ENCODE results near the gene TBCC. TPM values are rescaled to one million over a fixed set of nuclear protein-coding genes. Genes with fewer than 3 reads are reported as not detected.

Gene TBCC
- total and polyA plus RNA-seq, 2 of the 8 experiments (the other 6 are each of a cell fraction or from before 2014, with no cell fraction given) = 22.7 to 25.5 TPM

DNA sequence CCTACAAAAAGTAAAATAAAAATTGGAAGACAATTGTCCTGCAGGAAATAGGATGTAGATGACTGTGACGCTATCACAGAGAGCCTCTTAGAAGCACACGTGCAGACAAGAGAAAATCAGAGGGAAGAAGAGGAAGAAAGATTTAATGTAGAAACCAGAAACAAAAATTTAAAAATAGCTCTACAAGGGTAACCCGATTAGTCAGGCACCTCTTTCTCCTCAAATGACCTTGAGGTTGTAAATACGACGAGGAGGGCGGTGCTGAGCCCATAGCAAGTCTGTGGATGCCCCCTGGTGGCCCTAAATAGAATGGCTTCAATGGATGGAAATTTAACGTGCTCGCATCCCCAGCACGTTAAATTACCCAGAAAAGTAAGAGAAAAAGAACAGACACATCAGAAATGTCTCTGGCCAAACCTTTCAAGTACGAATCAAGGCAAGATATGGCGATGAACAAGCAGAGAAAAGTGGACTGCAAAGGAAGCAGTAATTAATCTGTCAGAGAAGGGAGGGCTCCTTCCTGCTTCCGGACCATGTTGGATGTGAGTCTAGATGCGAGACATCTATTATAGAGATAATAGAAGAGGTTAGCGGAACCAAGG, 19.3 kb downstream of the TBCC start (continued):
- TF ChIP-seq YY1 (IDR thresholded peaks at IDR 0.05; ENCODE audit: low read depth, low read length) (peak; percentile 72), RAD21 (IDR thresholded peaks at IDR 0.05 in 1 of 2, conservative IDR thresholded peaks at IDR 0.05 in 1 of 2; ENCODE audit: low read depth in 2 of 2, low read length in 2 of 2) (peak; percentile 95 to 97), TAF1 (IDR thresholded peaks at IDR 0.05; ENCODE audit: low read depth, low read length) (0 out of 2 replicates have a peak, but pooled peaks have one; percentile 23)
- TF ChIP-seq, protein P1, sequence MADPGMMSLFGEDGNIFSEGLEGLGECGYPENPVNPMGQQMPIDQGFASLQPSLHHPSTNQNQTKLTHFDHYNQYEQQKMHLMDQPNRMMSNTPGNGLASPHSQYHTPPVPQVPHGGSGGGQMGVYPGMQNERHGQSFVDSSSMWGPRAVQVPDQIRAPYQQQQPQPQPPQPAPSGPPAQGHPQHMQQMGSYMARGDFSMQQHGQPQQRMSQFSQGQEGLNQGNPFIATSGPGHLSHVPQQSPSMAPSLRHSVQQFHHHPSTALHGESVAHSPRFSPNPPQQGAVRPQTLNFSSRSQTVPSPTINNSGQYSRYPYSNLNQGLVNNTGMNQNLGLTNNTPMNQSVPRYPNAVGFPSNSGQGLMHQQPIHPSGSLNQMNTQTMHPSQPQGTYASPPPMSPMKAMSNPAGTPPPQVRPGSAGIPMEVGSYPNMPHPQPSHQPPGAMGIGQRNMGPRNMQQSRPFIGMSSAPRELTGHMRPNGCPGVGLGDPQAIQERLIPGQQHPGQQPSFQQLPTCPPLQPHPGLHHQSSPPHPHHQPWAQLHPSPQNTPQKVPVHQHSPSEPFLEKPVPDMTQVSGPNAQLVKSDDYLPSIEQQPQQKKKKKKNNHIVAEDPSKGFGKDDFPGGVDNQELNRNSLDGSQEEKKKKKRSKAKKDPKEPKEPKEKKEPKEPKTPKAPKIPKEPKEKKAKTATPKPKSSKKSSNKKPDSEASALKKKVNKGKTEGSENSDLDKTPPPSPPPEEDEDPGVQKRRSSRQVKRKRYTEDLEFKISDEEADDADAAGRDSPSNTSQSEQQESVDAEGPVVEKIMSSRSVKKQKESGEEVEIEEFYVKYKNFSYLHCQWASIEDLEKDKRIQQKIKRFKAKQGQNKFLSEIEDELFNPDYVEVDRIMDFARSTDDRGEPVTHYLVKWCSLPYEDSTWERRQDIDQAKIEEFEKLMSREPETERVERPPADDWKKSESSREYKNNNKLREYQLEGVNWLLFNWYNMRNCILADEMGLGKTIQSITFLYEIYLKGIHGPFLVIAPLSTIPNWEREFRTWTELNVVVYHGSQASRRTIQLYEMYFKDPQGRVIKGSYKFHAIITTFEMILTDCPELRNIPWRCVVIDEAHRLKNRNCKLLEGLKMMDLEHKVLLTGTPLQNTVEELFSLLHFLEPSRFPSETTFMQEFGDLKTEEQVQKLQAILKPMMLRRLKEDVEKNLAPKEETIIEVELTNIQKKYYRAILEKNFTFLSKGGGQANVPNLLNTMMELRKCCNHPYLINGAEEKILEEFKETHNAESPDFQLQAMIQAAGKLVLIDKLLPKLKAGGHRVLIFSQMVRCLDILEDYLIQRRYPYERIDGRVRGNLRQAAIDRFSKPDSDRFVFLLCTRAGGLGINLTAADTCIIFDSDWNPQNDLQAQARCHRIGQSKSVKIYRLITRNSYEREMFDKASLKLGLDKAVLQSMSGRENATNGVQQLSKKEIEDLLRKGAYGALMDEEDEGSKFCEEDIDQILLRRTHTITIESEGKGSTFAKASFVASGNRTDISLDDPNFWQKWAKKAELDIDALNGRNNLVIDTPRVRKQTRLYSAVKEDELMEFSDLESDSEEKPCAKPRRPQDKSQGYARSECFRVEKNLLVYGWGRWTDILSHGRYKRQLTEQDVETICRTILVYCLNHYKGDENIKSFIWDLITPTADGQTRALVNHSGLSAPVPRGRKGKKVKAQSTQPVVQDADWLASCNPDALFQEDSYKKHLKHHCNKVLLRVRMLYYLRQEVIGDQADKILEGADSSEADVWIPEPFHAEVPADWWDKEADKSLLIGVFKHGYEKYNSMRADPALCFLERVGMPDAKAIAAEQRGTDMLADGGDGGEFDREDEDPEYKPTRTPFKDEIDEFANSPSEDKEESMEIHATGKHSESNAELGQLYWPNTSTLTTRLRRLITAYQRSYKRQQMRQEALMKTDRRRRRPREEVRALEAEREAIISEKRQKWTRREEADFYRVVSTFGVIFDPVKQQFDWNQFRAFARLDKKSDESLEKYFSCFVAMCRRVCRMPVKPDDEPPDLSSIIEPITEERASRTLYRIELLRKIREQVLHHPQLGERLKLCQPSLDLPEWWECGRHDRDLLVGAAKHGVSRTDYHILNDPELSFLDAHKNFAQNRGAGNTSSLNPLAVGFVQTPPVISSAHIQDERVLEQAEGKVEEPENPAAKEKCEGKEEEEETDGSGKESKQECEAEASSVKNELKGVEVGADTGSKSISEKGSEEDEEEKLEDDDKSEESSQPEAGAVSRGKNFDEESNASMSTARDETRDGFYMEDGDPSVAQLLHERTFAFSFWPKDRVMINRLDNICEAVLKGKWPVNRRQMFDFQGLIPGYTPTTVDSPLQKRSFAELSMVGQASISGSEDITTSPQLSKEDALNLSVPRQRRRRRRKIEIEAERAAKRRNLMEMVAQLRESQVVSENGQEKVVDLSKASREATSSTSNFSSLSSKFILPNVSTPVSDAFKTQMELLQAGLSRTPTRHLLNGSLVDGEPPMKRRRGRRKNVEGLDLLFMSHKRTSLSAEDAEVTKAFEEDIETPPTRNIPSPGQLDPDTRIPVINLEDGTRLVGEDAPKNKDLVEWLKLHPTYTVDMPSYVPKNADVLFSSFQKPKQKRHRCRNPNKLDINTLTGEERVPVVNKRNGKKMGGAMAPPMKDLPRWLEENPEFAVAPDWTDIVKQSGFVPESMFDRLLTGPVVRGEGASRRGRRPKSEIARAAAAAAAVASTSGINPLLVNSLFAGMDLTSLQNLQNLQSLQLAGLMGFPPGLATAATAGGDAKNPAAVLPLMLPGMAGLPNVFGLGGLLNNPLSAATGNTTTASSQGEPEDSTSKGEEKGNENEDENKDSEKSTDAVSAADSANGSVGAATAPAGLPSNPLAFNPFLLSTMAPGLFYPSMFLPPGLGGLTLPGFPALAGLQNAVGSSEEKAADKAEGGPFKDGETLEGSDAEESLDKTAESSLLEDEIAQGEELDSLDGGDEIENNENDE (IDR thresholded peaks at IDR 0.05; ENCODE audit: insufficient replicate concordance, low read length) = no peak
- TF ChIP-seq, protein P2, sequence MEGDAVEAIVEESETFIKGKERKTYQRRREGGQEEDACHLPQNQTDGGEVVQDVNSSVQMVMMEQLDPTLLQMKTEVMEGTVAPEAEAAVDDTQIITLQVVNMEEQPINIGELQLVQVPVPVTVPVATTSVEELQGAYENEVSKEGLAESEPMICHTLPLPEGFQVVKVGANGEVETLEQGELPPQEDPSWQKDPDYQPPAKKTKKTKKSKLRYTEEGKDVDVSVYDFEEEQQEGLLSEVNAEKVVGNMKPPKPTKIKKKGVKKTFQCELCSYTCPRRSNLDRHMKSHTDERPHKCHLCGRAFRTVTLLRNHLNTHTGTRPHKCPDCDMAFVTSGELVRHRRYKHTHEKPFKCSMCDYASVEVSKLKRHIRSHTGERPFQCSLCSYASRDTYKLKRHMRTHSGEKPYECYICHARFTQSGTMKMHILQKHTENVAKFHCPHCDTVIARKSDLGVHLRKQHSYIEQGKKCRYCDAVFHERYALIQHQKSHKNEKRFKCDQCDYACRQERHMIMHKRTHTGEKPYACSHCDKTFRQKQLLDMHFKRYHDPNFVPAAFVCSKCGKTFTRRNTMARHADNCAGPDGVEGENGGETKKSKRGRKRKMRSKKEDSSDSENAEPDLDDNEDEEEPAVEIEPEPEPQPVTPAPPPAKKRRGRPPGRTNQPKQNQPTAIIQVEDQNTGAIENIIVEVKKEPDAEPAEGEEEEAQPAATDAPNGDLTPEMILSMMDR (IDR thresholded peaks at IDR 0.05; ENCODE audit: control extremely low read depth in 1 of 3, insufficient read depth in 1 of 3, low read depth in 1 of 3, low read length in 3 of 3) = peak; percentile 70 to 90 (median 89)
